ENCODE measurements around the gene NAGS.
"Not testable (repeated sequence)": the region's sequence is repeated elsewhere in the genome, so short reads cannot be mapped to it uniquely, and the experiment has no call there.

Gene NAGS

GRCh38 chr17:44004077-44004760, at the start of gene NAGS:
TSS of gene NAGS (plus strand) at chr17:44004622. CDS start at chr17:44004664, 42 bp downstream.
- in situ Hi-C loops (cut with HindIII; ENCODE audit: low pct_ligation_motif_present, low pct_unique_long_range_greater_than_20kb, low sequenced_read_pairs), result no loop called here

GRCh38 chr17:43956222-43956621, 48.2 kb upstream of the NAGS start:
- DNase-seq, result no peak
- in situ Hi-C loops (cut with HindIII; ENCODE audit: low pct_ligation_motif_present, low pct_unique_long_range_greater_than_20kb, low sequenced_read_pairs), result no loop called here

More at GRCh38 chr17:44004077-44004760, at the start of gene NAGS:
- DNase-seq, result no peak

- no peak for DNase-seq
These were observed 45.6 kb upstream of the NAGS start for GRCh38 chr17:43958748-43959352.

GRCh38 chr17:43961292-43961691, 43.1 kb upstream of the NAGS start:
- DNase-seq; in situ Hi-C loops (cut with HindIII; ENCODE audit: low pct_ligation_motif_present, low pct_unique_long_range_greater_than_20kb, low sequenced_read_pairs): not testable (repeated sequence)

More at GRCh38 chr17:43958748-43959352, 45.6 kb upstream of the NAGS start:
- in situ Hi-C loops (cut with HindIII; ENCODE audit: low pct_ligation_motif_present, low pct_unique_long_range_greater_than_20kb, low sequenced_read_pairs), result no loop called here

- in situ Hi-C loops (cut with HindIII; ENCODE audit: low pct_ligation_motif_present, low pct_unique_long_range_greater_than_20kb, low sequenced_read_pairs), result no loop called here
- DNase-seq, result no peak
These were observed 42.5 kb upstream of the NAGS start for GRCh38 chr17:43961954-43962353.

GRCh38 chr17:43962479-43962878, 41.9 kb upstream of the NAGS start:
- no peak for DNase-seq
- in situ Hi-C loops (cut with HindIII; ENCODE audit: low pct_ligation_motif_present, low pct_unique_long_range_greater_than_20kb, low sequenced_read_pairs), result no loop called here

GRCh38 chr17:43966276-43966675, 38.1 kb upstream of the NAGS start:
- in situ Hi-C loops (cut with HindIII; ENCODE audit: low pct_ligation_motif_present, low pct_unique_long_range_greater_than_20kb, low sequenced_read_pairs), result no loop called here
- peak; percentile 61 for DNase-seq

- in situ Hi-C loops (cut with HindIII; ENCODE audit: low pct_ligation_motif_present, low pct_unique_long_range_greater_than_20kb, low sequenced_read_pairs), result no loop called here
- DNase-seq, result no peak
These were observed 37.1 kb upstream of the NAGS start for GRCh38 chr17:43967251-43967875.

GRCh38 chr17:43970366-43970765, 34.1 kb upstream of the NAGS start:
- in situ Hi-C loops (cut with HindIII; ENCODE audit: low pct_ligation_motif_present, low pct_unique_long_range_greater_than_20kb, low sequenced_read_pairs), result no loop called here
- DNase-seq, result no peak

GRCh38 chr17:43971436-43971835, 33.0 kb upstream of the NAGS start:
- in situ Hi-C loops (cut with HindIII; ENCODE audit: low pct_ligation_motif_present, low pct_unique_long_range_greater_than_20kb, low sequenced_read_pairs); DNase-seq: not testable (repeated sequence)

GRCh38 chr17:43972444-43973212, 31.8 kb upstream of the NAGS start:
- in situ Hi-C loops (cut with HindIII; ENCODE audit: low pct_ligation_motif_present, low pct_unique_long_range_greater_than_20kb, low sequenced_read_pairs); DNase-seq: not testable (repeated sequence)

- DNase-seq, result no peak
- in situ Hi-C loops (cut with HindIII; ENCODE audit: low pct_ligation_motif_present, low pct_unique_long_range_greater_than_20kb, low sequenced_read_pairs), result no loop called here
These were observed 29.8 kb upstream of the NAGS start for GRCh38 chr17:43974382-43975266.

- no peak for DNase-seq
- in situ Hi-C loops (cut with HindIII; ENCODE audit: low pct_ligation_motif_present, low pct_unique_long_range_greater_than_20kb, low sequenced_read_pairs), result no loop called here
These were observed 28.5 kb upstream of the NAGS start for GRCh38 chr17:43975898-43976297.

- in situ Hi-C loops (cut with HindIII; ENCODE audit: low pct_ligation_motif_present, low pct_unique_long_range_greater_than_20kb, low sequenced_read_pairs), result no loop called here
- DNase-seq, result no peak
These were observed 27.2 kb upstream of the NAGS start for GRCh38 chr17:43976963-43977837.

GRCh38 chr17:43978078-43978477, 26.3 kb upstream of the NAGS start:
- in situ Hi-C loops (cut with HindIII; ENCODE audit: low pct_ligation_motif_present, low pct_unique_long_range_greater_than_20kb, low sequenced_read_pairs), result no loop called here
- no peak for DNase-seq

- in situ Hi-C loops (cut with HindIII; ENCODE audit: low pct_ligation_motif_present, low pct_unique_long_range_greater_than_20kb, low sequenced_read_pairs), result no loop called here
- DNase-seq, result no peak
These were observed 25.4 kb upstream of the NAGS start for GRCh38 chr17:43979011-43979410.

- no peak for DNase-seq
- in situ Hi-C loops (cut with HindIII; ENCODE audit: low pct_ligation_motif_present, low pct_unique_long_range_greater_than_20kb, low sequenced_read_pairs), result no loop called here
These were observed 24.8 kb upstream of the NAGS start for GRCh38 chr17:43979671-43980070.
